Measurements from ENCODE around the gene LOXL3. TPM values are rescaled to one million over a fixed set of nuclear protein-coding genes. Genes with fewer than 3 reads are reported as not detected.

Gene LOXL3
- total RNA-seq, 1 experiment from 2014 or later, result 0.88 TPM

DNA sequence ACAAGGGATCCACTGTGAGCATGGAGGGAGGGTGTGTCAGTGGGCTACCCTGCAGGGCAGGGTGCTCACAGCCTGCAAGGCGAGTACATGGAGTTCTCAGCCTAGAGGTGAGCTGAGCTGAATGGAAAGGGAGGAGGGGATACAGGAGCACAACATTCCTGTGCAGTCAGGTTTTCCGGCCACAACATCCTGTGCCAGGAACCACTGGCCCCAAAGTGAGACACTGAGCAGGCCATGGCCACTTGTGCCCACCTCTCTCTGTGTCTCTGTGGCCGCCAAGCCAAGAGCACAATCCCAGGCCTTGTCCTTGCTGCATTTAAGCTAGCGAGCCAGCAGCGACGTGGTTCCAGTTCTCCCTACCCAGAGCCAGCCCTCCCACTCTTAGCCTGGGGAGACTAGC lies 6.8 kb upstream of the LOXL3 start:
- Histone ChIP-seq H3K36me3 (ENCODE audit: insufficient read depth, low read length, poor library complexity, severe bottlenecking) (peaks cover 7% of the 10 kb centered on the region), H3K4me3 (ENCODE audit: low read depth, low read length, poor library complexity, severe bottlenecking) (no peak overlapping the region), H3K9me3 (ENCODE audit: low read depth, low read length, poor library complexity, severe bottlenecking) (no peaks in the 10 kb centered on the region), H3K27me3 (replicated peaks; ENCODE audit: insufficient read depth, low read depth, low read length, poor library complexity) (no peaks in the 10 kb centered on the region), H3K4me1 (ENCODE audit: insufficient read depth, low read length, poor library complexity, severe bottlenecking) (no peaks in the 10 kb centered on the region), H3K27ac (ENCODE audit: low read depth, low read length, poor library complexity, severe bottlenecking) (no peak overlapping the region)
- POLR2A ChIA-PET (ENCODE audit: low non-redundant PET), result interaction anchor here (0.6 kb wide), 1 partner anchor 462 kb away, joined by 8 read pairs; no protein-coding TSS in a partner anchor
- DNase-seq (ENCODE audit: low spot score), result no peak
- no peak for TF ChIP-seq EZH2 (IDR thresholded peaks at IDR 0.05; ENCODE audit: borderline replicate concordance, low read depth, low read length, poor library complexity, severe bottlenecking)
- TF ChIP-seq, protein P1, sequence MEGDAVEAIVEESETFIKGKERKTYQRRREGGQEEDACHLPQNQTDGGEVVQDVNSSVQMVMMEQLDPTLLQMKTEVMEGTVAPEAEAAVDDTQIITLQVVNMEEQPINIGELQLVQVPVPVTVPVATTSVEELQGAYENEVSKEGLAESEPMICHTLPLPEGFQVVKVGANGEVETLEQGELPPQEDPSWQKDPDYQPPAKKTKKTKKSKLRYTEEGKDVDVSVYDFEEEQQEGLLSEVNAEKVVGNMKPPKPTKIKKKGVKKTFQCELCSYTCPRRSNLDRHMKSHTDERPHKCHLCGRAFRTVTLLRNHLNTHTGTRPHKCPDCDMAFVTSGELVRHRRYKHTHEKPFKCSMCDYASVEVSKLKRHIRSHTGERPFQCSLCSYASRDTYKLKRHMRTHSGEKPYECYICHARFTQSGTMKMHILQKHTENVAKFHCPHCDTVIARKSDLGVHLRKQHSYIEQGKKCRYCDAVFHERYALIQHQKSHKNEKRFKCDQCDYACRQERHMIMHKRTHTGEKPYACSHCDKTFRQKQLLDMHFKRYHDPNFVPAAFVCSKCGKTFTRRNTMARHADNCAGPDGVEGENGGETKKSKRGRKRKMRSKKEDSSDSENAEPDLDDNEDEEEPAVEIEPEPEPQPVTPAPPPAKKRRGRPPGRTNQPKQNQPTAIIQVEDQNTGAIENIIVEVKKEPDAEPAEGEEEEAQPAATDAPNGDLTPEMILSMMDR (conservative IDR thresholded peaks at IDR 0.05; ENCODE audit: low read depth, low read length), result no peak
- CTCF ChIA-PET, result no interaction called here
- BruUV-seq (replicated peaks), result no TSS peak
- intact Hi-C loops (cut with micrococcal nuclease; ENCODE audit: unreplicated experiment), result no loop called here

DNA sequence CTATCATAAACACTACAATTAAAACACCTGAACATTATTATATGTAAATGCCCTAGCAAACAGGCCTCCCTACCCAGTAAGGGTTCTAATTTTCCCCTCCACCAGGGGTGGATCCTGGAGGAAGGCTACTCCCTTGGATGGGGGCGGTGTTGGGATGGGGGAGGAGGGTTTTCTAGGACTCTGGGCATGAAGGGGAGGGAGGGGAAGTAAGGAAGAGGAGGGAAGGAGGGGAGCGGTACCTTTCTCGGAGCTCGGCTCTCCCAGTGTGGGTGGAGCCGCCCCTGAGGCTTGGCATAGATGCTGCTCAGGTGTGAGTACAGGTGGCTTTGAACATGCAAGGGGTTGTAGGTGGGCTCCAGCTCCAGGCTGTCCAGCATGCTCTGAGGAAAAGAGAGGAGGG lies 6.2 kb upstream of the LOXL3 start:
- H3K27me3 ChIP-seq (replicated peaks; ENCODE audit: insufficient read depth, low read depth, low read length, poor library complexity), result no peaks in the 10 kb centered on the region
- no peak for TF ChIP-seq EZH2 (IDR thresholded peaks at IDR 0.05; ENCODE audit: borderline replicate concordance, low read depth, low read length, poor library complexity, severe bottlenecking)
- TF ChIP-seq, protein P1 (conservative IDR thresholded peaks at IDR 0.05; ENCODE audit: low read depth, low read length), result no peak
- ChIA-PET CTCF (no interaction called here), POLR2A (ENCODE audit: low non-redundant PET) (no interaction called here)
- H3K4me1 ChIP-seq (ENCODE audit: insufficient read depth, low read length, poor library complexity, severe bottlenecking), result no peaks in the 10 kb centered on the region
- H3K9me3 ChIP-seq (ENCODE audit: low read depth, low read length, poor library complexity, severe bottlenecking), result no peaks in the 10 kb centered on the region
- DNase-seq (ENCODE audit: low spot score), result no peak
- intact Hi-C loops (cut with micrococcal nuclease; ENCODE audit: unreplicated experiment), result no loop called here
- no TSS peak for BruUV-seq (replicated peaks)
- H3K27ac ChIP-seq (ENCODE audit: low read depth, low read length, poor library complexity, severe bottlenecking), result no peak overlapping the region
- peaks cover 7% of the 10 kb centered on the region for H3K36me3 ChIP-seq (ENCODE audit: insufficient read depth, low read length, poor library complexity, severe bottlenecking)
- no peak overlapping the region for H3K4me3 ChIP-seq (ENCODE audit: low read depth, low read length, poor library complexity, severe bottlenecking)

DNA sequence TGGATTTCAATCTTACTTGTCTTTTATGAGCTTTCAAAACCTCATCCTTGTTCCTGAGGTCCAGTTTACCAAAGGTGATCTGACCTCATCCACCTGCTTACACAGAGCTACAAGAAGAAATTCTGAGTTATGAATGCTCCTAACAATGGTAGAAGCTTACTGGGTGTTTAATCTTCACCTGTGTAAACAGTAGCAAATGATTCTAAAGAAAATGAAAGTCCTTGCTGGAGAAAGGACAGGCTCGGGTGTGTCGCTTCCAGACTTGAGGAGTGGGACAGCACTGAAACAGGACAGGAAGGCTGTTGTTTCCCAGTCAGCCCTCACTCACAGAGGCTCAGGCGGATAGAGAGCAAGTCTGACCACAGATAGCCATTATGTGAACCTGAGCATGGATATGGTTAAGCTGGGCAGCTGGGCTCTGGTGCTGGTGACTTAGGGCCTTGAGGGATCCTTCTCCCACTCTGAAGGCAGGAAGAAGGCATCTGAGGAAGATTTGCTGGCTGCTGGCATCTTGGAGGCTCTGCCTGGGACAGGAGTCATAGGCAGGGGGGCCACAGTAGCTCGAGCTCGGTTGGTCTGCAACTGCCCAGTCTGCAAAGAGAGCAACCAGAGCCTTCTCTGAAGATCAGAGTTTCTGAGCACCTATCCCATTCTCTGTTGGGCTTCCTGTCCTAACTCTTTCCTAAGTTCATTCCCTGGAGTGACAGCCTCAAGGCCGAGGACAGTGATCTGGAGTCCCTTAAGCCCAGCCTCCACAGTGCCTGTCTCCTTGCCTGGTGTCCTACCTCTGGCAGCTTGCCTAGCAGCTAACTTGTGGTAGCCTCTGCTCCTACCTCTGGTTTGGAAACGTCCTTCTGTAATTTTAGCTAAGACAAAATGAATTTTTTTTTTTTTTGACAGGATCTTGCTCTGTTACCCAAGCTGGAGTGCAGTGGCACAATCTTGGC lies 4.8 kb upstream of the LOXL3 start:
- DNase-seq (ENCODE audit: low spot score), result no peak
- BruUV-seq (replicated peaks), result no TSS peak
- Histone ChIP-seq H3K27me3 (replicated peaks; ENCODE audit: insufficient read depth, low read depth, low read length, poor library complexity) (no peaks in the 10 kb centered on the region), H3K4me3 (ENCODE audit: low read depth, low read length, poor library complexity, severe bottlenecking) (no peak overlapping the region), H3K9me3 (ENCODE audit: low read depth, low read length, poor library complexity, severe bottlenecking) (no peaks in the 10 kb centered on the region), H3K36me3 (ENCODE audit: insufficient read depth, low read length, poor library complexity, severe bottlenecking) (peaks cover 7% of the 10 kb centered on the region), H3K4me1 (ENCODE audit: insufficient read depth, low read length, poor library complexity, severe bottlenecking) (no peaks in the 10 kb centered on the region), H3K27ac (ENCODE audit: low read depth, low read length, poor library complexity, severe bottlenecking) (no peak overlapping the region)
- POLR2A ChIA-PET (ENCODE audit: low non-redundant PET), result interaction anchor here (0.6 kb wide), 1 partner anchor 87 kb away, joined by 26 read pairs; no protein-coding TSS in a partner anchor
- TF ChIP-seq, protein P1 (conservative IDR thresholded peaks at IDR 0.05; ENCODE audit: low read depth, low read length), result no peak
- no peak for TF ChIP-seq EZH2 (IDR thresholded peaks at IDR 0.05; ENCODE audit: borderline replicate concordance, low read depth, low read length, poor library complexity, severe bottlenecking)
- intact Hi-C loops (cut with micrococcal nuclease; ENCODE audit: unreplicated experiment), result no loop called here
- CTCF ChIA-PET, result no interaction called here
